ENCODE data around the gene SMIM31. TPM values are rescaled to one million over a fixed set of nuclear protein-coding genes. Genes with fewer than 3 reads are reported as not detected.

Gene SMIM31

GRCh38 chr4:164846566-164846965 lies 92.6 kb downstream of the SMIM31 start:
- no peak overlapping the region for H2BK15ac ChIP-seq (ENCODE audit: low read depth, poor library complexity, severe bottlenecking)
- H3K23ac ChIP-seq (ENCODE audit: low read length in 2 of 2) = no peak overlapping the region
- no peak overlapping the region for H3K4me3 ChIP-seq (ENCODE audit: insufficient read depth in 1 of 2, low read depth in 1 of 2, low read length in 2 of 2)
- no peak overlapping the region for H2BK12ac ChIP-seq (ENCODE audit: low read length in 2 of 2)
- no peak overlapping the region for H3K4ac ChIP-seq (ENCODE audit: low read depth in 1 of 2, low read length in 2 of 2)
- no peaks in the 10 kb centered on the region for H3K9me3 ChIP-seq (ENCODE audit: control insufficient read depth, low read length)
- H2BK120ac ChIP-seq (ENCODE audit: low read depth, low read length) = no peak overlapping the region
- H4K91ac ChIP-seq (ENCODE audit: low read length) = no peak overlapping the region
- H3K9ac ChIP-seq (ENCODE audit: low read length) = no peak overlapping the region
- H3K27ac ChIP-seq (ENCODE audit: low read length, poor library complexity, severe bottlenecking) = no peak overlapping the region
- no peak overlapping the region for H2BK5ac ChIP-seq (ENCODE audit: low read depth, low read length, poor library complexity, severe bottlenecking)
- no peaks in the 10 kb centered on the region for H3K36me3 ChIP-seq (ENCODE audit: control insufficient read depth in 1 of 2, insufficient read depth in 2 of 2, low read depth in 1 of 2, low read length in 2 of 2)
- no peaks in the 10 kb centered on the region for H3K79me1 ChIP-seq (replicated peaks; ENCODE audit: low read length, poor library complexity, severe bottlenecking)
- H3K27me3 ChIP-seq (ENCODE audit: control insufficient read depth in 1 of 2, insufficient read depth in 1 of 2, low read length in 2 of 2) = no peaks in the 10 kb centered on the region
- 50% methylated on average over 4 of the region's 4 CpGs for WGBS
- H4K8ac ChIP-seq (ENCODE audit: low read length) = no peak overlapping the region
- H2AK5ac ChIP-seq (ENCODE audit: low read length, severe bottlenecking) = no peak overlapping the region
- no peak overlapping the region for H3K18ac ChIP-seq (ENCODE audit: low read depth in 1 of 2, low read length in 2 of 2)
- peaks cover 2% of the 10 kb centered on the region for H3K4me1 ChIP-seq (ENCODE audit: control insufficient read depth, insufficient read depth, low read depth, low read length)
- peak; percentile 10 for DNase-seq
- no peak overlapping the region for H2AFZ ChIP-seq (ENCODE audit: low read depth, low read length)
- H3K14ac ChIP-seq (ENCODE audit: low read length in 2 of 2) = no peak overlapping the region
- H3K4me2 ChIP-seq (ENCODE audit: low read length, poor library complexity, severe bottlenecking) = no peak overlapping the region

GRCh38 chr4:164847016-164847415 lies 93.1 kb downstream of the SMIM31 start:
- H3K4me2 ChIP-seq (ENCODE audit: low read length, poor library complexity, severe bottlenecking) = no peak overlapping the region
- no peak overlapping the region for H3K4me3 ChIP-seq (ENCODE audit: insufficient read depth in 1 of 2, low read depth in 1 of 2, low read length in 2 of 2)
- H2AFZ ChIP-seq (ENCODE audit: low read depth, low read length) = no peak overlapping the region
- H3K4ac ChIP-seq (ENCODE audit: low read depth in 1 of 2, low read length in 2 of 2) = no peak overlapping the region
- no peak for DNase-seq
- no peaks in the 10 kb centered on the region for H3K9me3 ChIP-seq (ENCODE audit: control insufficient read depth, low read length)
- H3K14ac ChIP-seq (ENCODE audit: low read length in 2 of 2) = no peak overlapping the region
- no peak overlapping the region for H2BK15ac ChIP-seq (ENCODE audit: low read depth, poor library complexity, severe bottlenecking)
- no CpG with 5 or more reads among the region's 3 CpGs for WGBS
- H4K8ac ChIP-seq (ENCODE audit: low read length) = no peak overlapping the region
- no peak overlapping the region for H3K18ac ChIP-seq (ENCODE audit: low read depth in 1 of 2, low read length in 2 of 2)
- no peaks in the 10 kb centered on the region for H3K36me3 ChIP-seq (ENCODE audit: control insufficient read depth in 1 of 2, insufficient read depth in 2 of 2, low read depth in 1 of 2, low read length in 2 of 2)
- no peak overlapping the region for H3K23ac ChIP-seq (ENCODE audit: low read length in 2 of 2)
- no peak overlapping the region for H2BK5ac ChIP-seq (ENCODE audit: low read depth, low read length, poor library complexity, severe bottlenecking)
- no peak overlapping the region for H2BK120ac ChIP-seq (ENCODE audit: low read depth, low read length)
- H3K4me1 ChIP-seq (ENCODE audit: control insufficient read depth, insufficient read depth, low read depth, low read length) = peaks cover 2% of the 10 kb centered on the region
- no peak overlapping the region for H4K91ac ChIP-seq (ENCODE audit: low read length)
- H2BK12ac ChIP-seq (ENCODE audit: low read length in 2 of 2) = no peak overlapping the region
- no peak overlapping the region for H3K9ac ChIP-seq (ENCODE audit: low read length)
- H3K27me3 ChIP-seq (ENCODE audit: control insufficient read depth in 1 of 2, insufficient read depth in 1 of 2, low read length in 2 of 2) = no peaks in the 10 kb centered on the region
- no peak overlapping the region for H3K27ac ChIP-seq (ENCODE audit: low read length, poor library complexity, severe bottlenecking)
- H3K79me1 ChIP-seq (replicated peaks; ENCODE audit: low read length, poor library complexity, severe bottlenecking) = no peaks in the 10 kb centered on the region
- H2AK5ac ChIP-seq (ENCODE audit: low read length, severe bottlenecking) = no peak overlapping the region

GRCh38 chr4:164847967-164848649 lies 94.2 kb downstream of the SMIM31 start:
- Histone ChIP-seq H3K4me2 (ENCODE audit: low read length, poor library complexity, severe bottlenecking) (no peak overlapping the region), H3K23ac (ENCODE audit: low read length in 2 of 2) (no peak overlapping the region), H3K18ac (ENCODE audit: low read depth in 1 of 2, low read length in 2 of 2) (no peak overlapping the region), H2BK5ac (ENCODE audit: low read depth, low read length, poor library complexity, severe bottlenecking) (no peak overlapping the region), H3K14ac (ENCODE audit: low read length in 2 of 2) (no peak overlapping the region), H3K79me1 (replicated peaks; ENCODE audit: low read length, poor library complexity, severe bottlenecking) (no peaks in the 10 kb centered on the region), H2BK12ac (ENCODE audit: low read length in 2 of 2) (no peak overlapping the region), H3K9ac (ENCODE audit: low read length) (no peak overlapping the region), H4K8ac (ENCODE audit: low read length) (no peak overlapping the region), H3K4me3 (ENCODE audit: insufficient read depth in 1 of 2, low read depth in 1 of 2, low read length in 2 of 2) (no peak overlapping the region), H3K36me3 (ENCODE audit: control insufficient read depth in 1 of 2, insufficient read depth in 2 of 2, low read depth in 1 of 2, low read length in 2 of 2) (no peaks in the 10 kb centered on the region), H3K4me1 (ENCODE audit: control insufficient read depth, insufficient read depth, low read depth, low read length) (peaks cover 2% of the 10 kb centered on the region), H2AK5ac (ENCODE audit: low read length, severe bottlenecking) (no peak overlapping the region), H3K27me3 (ENCODE audit: control insufficient read depth in 1 of 2, insufficient read depth in 1 of 2, low read length in 2 of 2) (no peaks in the 10 kb centered on the region), H3K27ac (ENCODE audit: low read length, poor library complexity, severe bottlenecking) (no peak overlapping the region), H3K9me3 (ENCODE audit: control insufficient read depth, low read length) (no peaks in the 10 kb centered on the region), H2BK120ac (ENCODE audit: low read depth, low read length) (no peak overlapping the region), H2BK15ac (ENCODE audit: low read depth, poor library complexity, severe bottlenecking) (no peak overlapping the region), H2AFZ (ENCODE audit: low read depth, low read length) (no peak overlapping the region), H3K4ac (ENCODE audit: low read depth in 1 of 2, low read length in 2 of 2) (no peak overlapping the region), H4K91ac (ENCODE audit: low read length) (no peak overlapping the region)
- 83% methylated on average over 2 of the region's 2 CpGs for WGBS
- DNase-seq = no peak

Small RNAs within 50 kb of the gene (small RNA-seq; reads per million reads assigned to genes)
- gene RNU6-668P (ENCODE audit: low read depth) = not detected

Data from mesenchymal stem cell (in vitro differentiated cells and primary cell).